ENCODE measurements around the gene LDHAL6A.

Gene LDHAL6A

GRCh38 chr11:18429332-18429731, 26.3 kb upstream of the LDHAL6A start:
- no peak for TF ChIP-seq CTCF (IDR thresholded peaks at IDR 0.05; ENCODE audit: control extremely low read depth, extremely low read depth, low read depth, missing control alignments)
- CTCF ChIA-PET = interaction anchor here (3.2 kb wide), 1 partner anchor 9 kb away, joined by 12 read pairs; no protein-coding TSS in a partner anchor

GRCh38 chr11:18438691-18439090, 17.0 kb upstream of the LDHAL6A start:
- POLR2A ChIA-PET = no interaction called here
- DNase-seq (ENCODE audit: extremely low spot score) = no peak
- CTCF ChIA-PET = interaction anchor here (1.1 to 2.1 kb wide), 3 partner anchors 9 to 323 kb away, joined by 3 to 12 read pairs (median 5); no protein-coding TSS in a partner anchor
- TF ChIP-seq CTCF (IDR thresholded peaks at IDR 0.05; ENCODE audit: control extremely low read depth, extremely low read depth, low read depth, missing control alignments) = no peak

More at GRCh38 chr11:18429332-18429731, 26.3 kb upstream of the LDHAL6A start:
- POLR2A ChIA-PET = no interaction called here
- no peak for DNase-seq (ENCODE audit: extremely low spot score)

DNA sequence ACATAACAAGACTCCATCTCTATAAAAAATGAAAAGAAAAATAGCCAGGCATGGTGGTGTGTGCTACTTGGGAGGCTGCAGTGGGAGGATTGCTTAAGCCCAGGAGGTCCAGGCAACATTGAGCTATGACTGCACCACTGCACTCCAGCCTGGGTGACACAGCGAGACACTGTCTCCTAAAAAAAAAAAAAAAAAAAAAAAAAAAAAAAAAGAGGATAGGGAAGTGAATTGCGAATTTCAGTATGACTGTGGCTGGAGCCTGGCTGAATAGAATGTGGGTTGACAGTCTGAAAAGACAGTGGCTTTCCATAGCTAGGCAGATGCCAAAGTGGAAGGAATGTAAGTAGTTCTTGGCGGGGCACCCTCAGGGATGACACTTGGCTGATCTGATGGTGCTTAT, 6.4 kb upstream of the LDHAL6A start:
- TF ChIP-seq CTCF (IDR thresholded peaks at IDR 0.05; ENCODE audit: control extremely low read depth, extremely low read depth, low read depth, missing control alignments) = no peak
- DNase-seq (ENCODE audit: extremely low spot score) = no peak
- CTCF ChIA-PET = interaction anchor here (0.6 kb wide), 1 partner anchor 27 kb away, joined by 3 read pairs; no protein-coding TSS in a partner anchor
- POLR2A ChIA-PET = no interaction called here

DNA sequence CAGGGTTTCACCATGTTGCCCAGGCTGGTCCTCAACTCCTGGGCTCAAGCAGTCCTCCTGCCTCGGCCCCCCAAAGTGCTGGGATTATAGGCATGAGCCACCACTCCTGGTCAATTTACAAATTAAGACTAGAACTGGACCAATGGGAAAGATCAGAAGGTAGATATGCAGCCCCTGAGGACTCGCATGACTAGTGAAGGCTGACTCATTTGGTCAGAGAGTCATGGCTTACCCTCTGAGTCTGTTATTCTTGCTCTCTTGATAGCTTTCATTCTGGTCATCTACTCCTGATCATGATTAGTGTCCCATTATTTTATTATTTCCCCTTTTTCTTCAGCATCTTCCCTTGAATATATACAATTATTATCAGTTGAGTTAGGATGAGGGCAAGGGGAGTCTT, 2.7 kb upstream of the LDHAL6A start:
- no peak for DNase-seq (ENCODE audit: extremely low spot score)
- TF ChIP-seq CTCF (IDR thresholded peaks at IDR 0.05; ENCODE audit: control extremely low read depth, extremely low read depth, low read depth, missing control alignments) = no peak
- ChIA-PET CTCF (no interaction called here), POLR2A (no interaction called here)

DNA sequence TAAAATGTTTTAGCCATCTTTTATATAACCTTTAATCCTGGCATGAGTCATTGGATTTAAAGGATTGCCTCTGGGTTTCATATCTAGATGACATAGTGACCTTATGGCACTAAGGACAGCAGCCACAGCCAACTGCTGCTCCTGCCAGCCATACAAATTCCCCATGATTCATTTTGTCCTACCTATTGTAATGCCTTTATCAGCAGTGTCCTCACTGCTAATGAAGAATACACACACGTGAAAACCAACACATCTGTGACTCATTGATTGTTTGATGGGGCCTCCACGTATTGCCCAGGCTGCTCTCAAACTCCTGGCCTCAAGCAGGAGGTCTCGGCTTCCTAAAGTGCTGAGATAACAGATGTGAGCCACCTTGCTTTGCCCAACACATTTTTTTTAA, 1.8 kb downstream of the LDHAL6A start:
- ChIA-PET CTCF (interaction anchor here (1.5 kb wide), 1 partner anchor 10 kb away, joined by 4 read pairs; no protein-coding TSS in a partner anchor), POLR2A (no interaction called here)
- no peak for TF ChIP-seq CTCF (IDR thresholded peaks at IDR 0.05; ENCODE audit: control extremely low read depth, extremely low read depth, low read depth, missing control alignments)
- DNase-seq (ENCODE audit: extremely low spot score) = no peak

GRCh38 chr11:18459634-18460033, 4.0 kb downstream of the LDHAL6A start:
- ChIA-PET CTCF (no interaction called here), POLR2A (no interaction called here)
- no peak for TF ChIP-seq CTCF (IDR thresholded peaks at IDR 0.05; ENCODE audit: control extremely low read depth, extremely low read depth, low read depth, missing control alignments)
- DNase-seq (ENCODE audit: extremely low spot score) = no peak

DNA sequence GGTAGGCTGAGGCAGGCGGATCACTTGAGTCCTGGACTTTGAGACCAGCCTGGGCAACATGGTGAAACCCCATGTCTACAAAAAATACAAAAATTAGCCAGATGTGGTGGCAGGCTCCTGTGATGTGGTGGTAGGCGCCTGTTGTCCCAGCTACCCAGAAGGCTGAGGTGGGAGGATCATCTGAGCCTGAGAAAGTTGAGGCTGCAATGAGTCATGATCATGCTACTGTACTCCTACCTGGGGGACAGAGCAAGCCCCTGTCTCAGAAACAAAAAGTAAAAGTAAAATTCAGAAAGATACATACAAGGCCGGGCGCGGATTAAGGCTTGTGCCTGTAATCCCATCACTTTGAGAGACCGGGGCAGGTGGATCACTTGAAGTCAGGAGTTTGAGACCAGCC, 6.3 kb downstream of the LDHAL6A start:
- no peak for DNase-seq (ENCODE audit: extremely low spot score)
- TF ChIP-seq CTCF (IDR thresholded peaks at IDR 0.05; ENCODE audit: control extremely low read depth, extremely low read depth, low read depth, missing control alignments) = no peak
- ChIA-PET POLR2A (no interaction called here), CTCF (no interaction called here)
